ENCODE results near the gene CSN3.

GRCh38 chr4:70277121-70277520, 34.7 kb downstream of the CSN3 start:
- TF ChIP-seq CTCF (IDR thresholded peaks at IDR 0.05; ENCODE audit: low read length) = no peak
- no peak for TF ChIP-seq EZH2 (IDR thresholded peaks at IDR 0.05; ENCODE audit: borderline replicate concordance, low read length)
